A673 (cell line): Measurements from ENCODE around the gene TRAPPC12.

ENCODE experiments used
- CTCF ChIP-seq: fragments of 300-800, 200-600 bp; sonication (generic); conservative IDR thresholded peaks from 2 replicates; pipeline ENCODE4 v1.5.1; 2017; ENCODE audit warnings: low read depth, mild to moderate bottlenecking, antibody characterized with exemption, low read length, moderate library complexity, mixed read lengths
- EZH2 ChIP-seq: fragments of 200-600 bp; sonication (generic); IDR thresholded peaks from 2 replicates; pipeline ENCODE4 v1.6.1; 2017; ENCODE audit warnings: borderline replicate concordance, low read depth, mild to moderate bottlenecking, mixed read lengths, antibody characterized with exemption, low read length; ENCODE audit not compliant: poor library complexity, severe bottlenecking

GRCh38 chr2:3450385-3451010 is 71.0 kb downstream of the TRAPPC12 start:
- TF ChIP-seq CTCF, result no peak
- TF ChIP-seq EZH2, result no peak
